ENCODE data around the gene SOAT2.

DNA sequence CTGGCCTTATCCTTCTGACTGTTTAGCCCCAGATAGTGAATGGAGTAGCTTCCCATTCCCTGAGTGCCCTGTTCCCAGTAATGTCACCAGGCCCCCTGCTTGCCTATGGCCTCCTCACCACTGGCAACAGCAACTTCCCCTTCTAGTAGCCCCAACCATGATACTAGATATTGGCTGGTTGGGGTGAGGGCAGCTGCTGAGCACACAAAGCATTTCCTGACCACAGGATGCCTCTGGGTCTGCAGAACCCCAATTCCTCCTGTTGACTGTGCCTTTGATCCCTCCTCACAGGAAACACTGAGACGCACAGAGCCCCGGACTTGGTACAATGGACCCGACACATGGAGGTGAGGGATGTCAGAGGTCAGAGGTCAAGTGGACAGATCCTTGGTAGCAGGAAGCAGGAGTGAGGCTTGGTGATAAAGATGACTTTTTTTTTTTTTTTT is 597 bp downstream of the SOAT2 start:
- TF ChIP-seq, protein P1, sequence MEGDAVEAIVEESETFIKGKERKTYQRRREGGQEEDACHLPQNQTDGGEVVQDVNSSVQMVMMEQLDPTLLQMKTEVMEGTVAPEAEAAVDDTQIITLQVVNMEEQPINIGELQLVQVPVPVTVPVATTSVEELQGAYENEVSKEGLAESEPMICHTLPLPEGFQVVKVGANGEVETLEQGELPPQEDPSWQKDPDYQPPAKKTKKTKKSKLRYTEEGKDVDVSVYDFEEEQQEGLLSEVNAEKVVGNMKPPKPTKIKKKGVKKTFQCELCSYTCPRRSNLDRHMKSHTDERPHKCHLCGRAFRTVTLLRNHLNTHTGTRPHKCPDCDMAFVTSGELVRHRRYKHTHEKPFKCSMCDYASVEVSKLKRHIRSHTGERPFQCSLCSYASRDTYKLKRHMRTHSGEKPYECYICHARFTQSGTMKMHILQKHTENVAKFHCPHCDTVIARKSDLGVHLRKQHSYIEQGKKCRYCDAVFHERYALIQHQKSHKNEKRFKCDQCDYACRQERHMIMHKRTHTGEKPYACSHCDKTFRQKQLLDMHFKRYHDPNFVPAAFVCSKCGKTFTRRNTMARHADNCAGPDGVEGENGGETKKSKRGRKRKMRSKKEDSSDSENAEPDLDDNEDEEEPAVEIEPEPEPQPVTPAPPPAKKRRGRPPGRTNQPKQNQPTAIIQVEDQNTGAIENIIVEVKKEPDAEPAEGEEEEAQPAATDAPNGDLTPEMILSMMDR (IDR thresholded peaks at IDR 0.05), result no peak
- no peak for TF ChIP-seq POLR2A (IDR thresholded peaks at IDR 0.05)
